Breast epithelium (tissue), 4 donors: ENCODE results near the gene CTNNBL1. TPM values are rescaled to one million over a fixed set of nuclear protein-coding genes. Genes with fewer than 3 reads are reported as not detected.

ENCODE experiments used
- DNase-seq, 2 donors: peaks; one replicate each; pipeline ENCODE4 v3.0.0-alpha.2; 2019; ENCODE audit warnings: low spot score in 2 of 2
- H3K27ac ChIP-seq, 2 donors: fragments of 200-600 bp; sonication (generic) in 1 of 2; one replicate each; pipeline ENCODE4 v1.5.1; 2016 to 2019; ENCODE audit warnings: mild to moderate bottlenecking in 1 of 2
- H3K27me3 ChIP-seq, 2 donors: fragments of 200-600 bp; sonication (generic) in 1 of 2; one replicate each; pipeline versions ENCODE4 v1.5.1 to v1.6.0; 2017 to 2019; ENCODE audit warnings: control low read depth in 1 of 2, mild to moderate bottlenecking in 1 of 2
- H3K36me3 ChIP-seq: fragments of 200-600 bp; one replicate; pipeline ENCODE4 v1.5.1; 2019
- H3K4me1 ChIP-seq, 2 donors: fragments of 200-600 bp; sonication (generic); one replicate each; pipeline ENCODE4 v1.5.1; 2016 to 2019; ENCODE audit warnings: control low read depth in 1 of 2
- H3K4me3 ChIP-seq, 3 donors: fragments of 200-600 bp; sonication (generic); 1 replicate in 2 of 3; 2 replicates in 1 of 3; pipeline ENCODE4 v1.5.1; 2016 to 2019; ENCODE audit warnings: mild to moderate bottlenecking in 3 of 3, moderate library complexity in 2 of 3
- H3K9me3 ChIP-seq, 2 donors: fragments of 200-600 bp; sonication (generic) in 1 of 2; one replicate each; pipeline ENCODE4 v1.5.1; 2016 to 2019; ENCODE audit warnings: control low read depth in 1 of 2
- POLR2A ChIP-seq: fragments of 450-650 bp; IDR thresholded peaks from one replicate; pipeline ENCODE4 v1.6.1; 2016; ENCODE audit warnings: antibody characterized with exemption, mild to moderate bottlenecking, moderate library complexity
- POLR2AphosphoS5 ChIP-seq, 3 donors: sonication (generic); formaldehyde crosslinking; IDR thresholded peaks; one replicate each; pipeline ENCODE4 v1.6.1; 2017; ENCODE audit warnings: antibody characterized with exemption in 3 of 3
- intact Hi-C: fragments of 100-400 bp; cut with DNase I; formaldehyde crosslinking; loops from one replicate; pipeline ENCODE4 v1.15.1; 2023; ENCODE audit warnings: low total_unique reads
- total RNA-seq, 3 donors: library from RNA; depleted of rRNA; stranded (reverse); fragments of >200 nt; gene quantifications; one replicate each; pipeline ENCODE4 v1.1.0, GENCODE V29; 2016
- TF ChIP-seq, protein P1 (sequence below), 3 donors: fragments of 450-650 bp; IDR thresholded peaks; one replicate each; pipeline ENCODE4 v1.5.1; 2016 to 2017; ENCODE audit warnings: antibody characterized with exemption in 3 of 3, mild to moderate bottlenecking in 3 of 3, moderate library complexity in 3 of 3

Gene CTNNBL1
- total RNA-seq, 3 donors from 2014 or later = 32.2 to 37.0 (median 32.4) TPM

DNA sequence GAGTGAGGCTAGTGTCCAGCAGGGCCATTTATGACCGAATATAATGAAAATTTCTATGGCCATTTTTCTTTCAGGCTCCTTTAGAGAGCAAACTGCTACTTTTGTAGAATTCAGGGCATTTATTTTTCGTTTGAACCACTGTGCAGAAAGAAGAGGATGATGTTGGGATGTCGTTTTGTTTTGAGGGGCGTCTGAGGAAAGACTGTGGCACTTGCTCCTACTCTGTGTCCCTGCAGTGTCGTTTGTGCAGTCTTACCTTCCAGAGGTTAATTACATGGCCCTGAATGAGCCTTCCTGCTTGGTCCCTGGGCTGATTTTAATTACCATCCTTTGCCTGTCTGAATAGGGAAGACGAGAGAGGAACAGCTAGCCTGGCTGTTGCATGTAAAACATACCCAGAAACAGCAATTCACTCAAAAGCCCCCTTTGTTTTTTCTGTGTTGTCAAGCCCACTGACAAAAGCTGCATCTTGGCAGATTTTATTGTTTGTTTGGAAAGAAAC is 65.3 kb downstream of the CTNNBL1 start:
- DNase-seq = no peak
- no peaks in the 10 kb centered on the region for H3K4me1 ChIP-seq
- no peak overlapping the region for H3K4me3 ChIP-seq
- H3K27me3 ChIP-seq = no peaks in the 10 kb centered on the region
- H3K27ac ChIP-seq = no peak overlapping the region
- no peaks in the 10 kb centered on the region for H3K36me3 ChIP-seq
- intact Hi-C loops = no loop called here
- TF ChIP-seq, protein P1, sequence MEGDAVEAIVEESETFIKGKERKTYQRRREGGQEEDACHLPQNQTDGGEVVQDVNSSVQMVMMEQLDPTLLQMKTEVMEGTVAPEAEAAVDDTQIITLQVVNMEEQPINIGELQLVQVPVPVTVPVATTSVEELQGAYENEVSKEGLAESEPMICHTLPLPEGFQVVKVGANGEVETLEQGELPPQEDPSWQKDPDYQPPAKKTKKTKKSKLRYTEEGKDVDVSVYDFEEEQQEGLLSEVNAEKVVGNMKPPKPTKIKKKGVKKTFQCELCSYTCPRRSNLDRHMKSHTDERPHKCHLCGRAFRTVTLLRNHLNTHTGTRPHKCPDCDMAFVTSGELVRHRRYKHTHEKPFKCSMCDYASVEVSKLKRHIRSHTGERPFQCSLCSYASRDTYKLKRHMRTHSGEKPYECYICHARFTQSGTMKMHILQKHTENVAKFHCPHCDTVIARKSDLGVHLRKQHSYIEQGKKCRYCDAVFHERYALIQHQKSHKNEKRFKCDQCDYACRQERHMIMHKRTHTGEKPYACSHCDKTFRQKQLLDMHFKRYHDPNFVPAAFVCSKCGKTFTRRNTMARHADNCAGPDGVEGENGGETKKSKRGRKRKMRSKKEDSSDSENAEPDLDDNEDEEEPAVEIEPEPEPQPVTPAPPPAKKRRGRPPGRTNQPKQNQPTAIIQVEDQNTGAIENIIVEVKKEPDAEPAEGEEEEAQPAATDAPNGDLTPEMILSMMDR (IDR thresholded peaks at IDR 0.05) = no peak
- TF ChIP-seq POLR2AphosphoS5 (IDR thresholded peaks at IDR 0.05) (no peak), POLR2A (no peak)
- no peaks in the 10 kb centered on the region for H3K9me3 ChIP-seq

DNA sequence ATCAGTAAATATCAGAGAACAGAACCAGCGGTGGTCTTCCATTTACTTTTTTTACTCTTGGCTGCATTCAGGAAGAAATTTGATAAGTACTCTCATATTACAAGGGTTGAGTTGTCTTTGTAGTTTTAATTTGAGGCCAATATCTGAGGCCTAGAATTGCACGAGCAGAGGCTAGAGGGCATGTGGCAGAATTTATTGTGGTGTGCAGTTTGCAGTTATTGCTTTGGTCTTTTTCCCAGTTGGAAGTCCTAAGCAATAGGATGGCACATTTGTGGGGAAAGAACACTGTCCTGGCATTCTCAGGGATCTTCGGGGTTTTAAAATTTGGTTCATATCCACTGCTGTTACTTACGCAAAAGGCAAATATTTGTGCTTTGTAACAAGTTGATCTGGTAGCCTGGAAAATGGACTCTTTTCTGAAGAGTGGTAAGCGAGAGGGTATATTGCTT is 66.0 kb downstream of the CTNNBL1 start:
- TF ChIP-seq POLR2AphosphoS5 (IDR thresholded peaks at IDR 0.05) = no peak
- TF ChIP-seq, protein P1 (IDR thresholded peaks at IDR 0.05) = no peak
- no peak for TF ChIP-seq POLR2A
- H3K4me1 ChIP-seq = no peaks in the 10 kb centered on the region
- no peak overlapping the region for H3K27ac ChIP-seq
- intact Hi-C loops = no loop called here
- H3K27me3 ChIP-seq = no peaks in the 10 kb centered on the region
- no peak overlapping the region for H3K4me3 ChIP-seq
- no peaks in the 10 kb centered on the region for H3K9me3 ChIP-seq
- no peaks in the 10 kb centered on the region for H3K36me3 ChIP-seq
- DNase-seq = no peak

DNA sequence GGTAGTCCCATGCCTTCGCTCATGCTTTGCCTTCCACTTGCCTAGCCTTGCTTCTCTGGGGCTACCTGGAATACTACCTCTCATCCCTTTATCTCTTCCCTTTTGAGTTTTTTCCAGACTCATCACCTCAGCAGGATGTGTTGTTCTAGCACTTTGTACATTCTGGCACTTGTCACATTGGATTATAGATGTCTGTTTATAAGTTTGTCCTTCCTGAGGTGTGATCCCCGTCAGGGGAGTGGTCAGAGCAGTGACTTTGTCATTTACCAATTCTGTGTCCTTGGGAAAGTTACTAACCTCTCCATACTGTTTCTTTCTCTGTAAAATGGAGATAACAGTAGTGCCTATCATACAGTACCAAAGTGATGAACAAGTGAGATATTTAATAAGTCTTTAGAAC is 66.5 kb downstream of the CTNNBL1 start:
- TF ChIP-seq, protein P1 (IDR thresholded peaks at IDR 0.05) = no peak
- TF ChIP-seq POLR2AphosphoS5 (IDR thresholded peaks at IDR 0.05) = no peak
- TF ChIP-seq POLR2A = no peak
- intact Hi-C loops = no loop called here
- Histone ChIP-seq H3K9me3 (no peaks in the 10 kb centered on the region), H3K4me1 (no peaks in the 10 kb centered on the region), H3K36me3 (no peaks in the 10 kb centered on the region), H3K4me3 (no peak overlapping the region), H3K27ac (no peak overlapping the region), H3K27me3 (no peaks in the 10 kb centered on the region)
- DNase-seq = no peak

DNA sequence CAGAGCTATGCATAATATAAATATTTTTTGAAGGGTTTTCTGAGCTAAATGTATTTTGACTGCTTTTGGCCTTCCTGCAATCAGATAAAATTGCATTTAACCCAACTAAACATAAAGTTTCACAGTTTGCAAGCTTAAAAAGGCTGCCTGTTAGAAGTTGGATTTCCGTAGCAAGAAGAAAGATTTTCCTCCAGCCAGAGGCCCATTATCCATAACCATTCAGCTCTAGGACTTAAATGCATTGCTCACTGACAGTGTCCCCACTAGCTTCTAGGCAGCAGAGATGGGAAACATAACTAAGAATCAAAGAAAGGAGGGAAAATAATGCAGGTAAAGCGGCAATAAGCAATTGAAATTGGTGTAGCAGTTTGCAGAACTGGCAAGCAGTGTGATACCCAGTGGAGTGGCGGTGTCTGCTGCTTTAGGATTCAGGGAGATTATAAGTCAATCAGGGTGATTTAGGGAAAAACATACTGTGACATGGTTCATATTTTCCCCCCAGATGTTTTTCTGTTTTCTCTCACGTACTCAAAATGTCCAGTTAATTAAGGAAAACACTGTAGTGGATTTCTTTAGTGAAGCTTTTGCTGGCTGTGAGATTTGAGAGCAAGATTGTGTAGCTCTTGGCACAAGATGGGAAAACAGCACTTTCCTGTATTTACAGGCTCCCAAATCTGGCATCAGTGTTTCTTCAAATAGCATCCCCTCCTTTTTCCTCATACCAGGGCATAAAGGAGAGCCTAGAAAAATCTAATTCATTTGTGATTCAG is 69.1 kb downstream of the CTNNBL1 start:
- no peak overlapping the region for H3K4me3 ChIP-seq
- TF ChIP-seq POLR2AphosphoS5 (IDR thresholded peaks at IDR 0.05) (no peak), POLR2A (no peak)
- TF ChIP-seq, protein P1 (IDR thresholded peaks at IDR 0.05) = no peak
- H3K36me3 ChIP-seq = no peaks in the 10 kb centered on the region
- H3K27ac ChIP-seq = no peak overlapping the region
- H3K9me3 ChIP-seq = no peaks in the 10 kb centered on the region
- no peaks in the 10 kb centered on the region for H3K27me3 ChIP-seq
- intact Hi-C loops = no loop called here
- DNase-seq = no peak
- no peaks in the 10 kb centered on the region for H3K4me1 ChIP-seq

DNA sequence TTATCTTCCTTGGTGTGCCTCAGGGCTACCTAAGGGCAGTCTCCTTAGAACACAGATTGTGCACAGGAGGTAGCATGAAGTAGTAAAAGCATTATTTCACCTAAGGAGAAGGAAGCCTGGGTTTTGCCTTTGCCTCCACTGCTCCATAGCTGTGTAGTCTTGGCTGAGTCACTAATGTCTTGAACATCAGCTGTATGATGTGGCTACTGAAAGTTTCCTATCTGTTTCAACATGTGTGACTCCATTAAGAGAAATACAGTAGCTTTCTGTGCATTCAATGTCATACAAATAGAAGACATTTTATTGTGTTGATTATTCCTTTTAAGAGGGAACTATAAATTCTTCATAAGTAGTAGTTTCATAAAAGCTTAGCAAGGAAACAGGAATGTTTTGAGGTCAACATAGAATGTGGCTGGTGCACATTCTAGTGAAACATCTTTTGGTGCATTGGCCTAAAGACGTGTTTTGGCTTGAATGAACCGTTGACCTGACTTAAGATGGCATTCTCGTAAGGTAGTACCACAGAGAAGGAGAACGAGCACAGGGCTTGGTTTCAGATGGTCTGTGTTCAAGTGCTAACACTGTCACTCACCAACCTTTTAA is 70.6 kb downstream of the CTNNBL1 start:
- DNase-seq = no peak
- Histone ChIP-seq H3K27me3 (no peaks in the 10 kb centered on the region), H3K27ac (no peak overlapping the region), H3K4me3 (no peak overlapping the region), H3K9me3 (no peaks in the 10 kb centered on the region), H3K36me3 (no peaks in the 10 kb centered on the region), H3K4me1 (no peaks in the 10 kb centered on the region)
- TF ChIP-seq, protein P1 (IDR thresholded peaks at IDR 0.05) = no peak
- TF ChIP-seq POLR2AphosphoS5 (IDR thresholded peaks at IDR 0.05) = no peak
- intact Hi-C loops = no loop called here
